ENCODE data around the gene LRRC26. TPM values are rescaled to one million over a fixed set of nuclear protein-coding genes. Genes with fewer than 3 reads are reported as not detected.

LRRC26 gene
- polyA plus RNA-seq, 3 donors, result 0.40 to 0.47 TPM; not detected in 1

GRCh38 chr9:137188086-137188489, 18.2 kb upstream of the LRRC26 start:
- WGBS, 3 donors, result 0 to 1% (median 0%) methylated on average over 30 to 31 of the region's 31 CpGs
- peak overlapping the region; percentile 62 for H3K27ac ChIP-seq (ENCODE audit: low read depth, low read length)

- 74 to 84% (median 78%) methylated on average over 15 of the region's 15 CpGs for WGBS, 3 donors
- H3K27ac ChIP-seq (ENCODE audit: low read depth, low read length), result no peak overlapping the region
These were observed 17.5 kb upstream of the LRRC26 start for GRCh38 chr9:137187386-137187785.

- 48 to 83% (median 77%) methylated on average over 6 of the region's 6 CpGs for WGBS, 3 donors
- H3K27ac ChIP-seq (ENCODE audit: low read depth, low read length), result no peak overlapping the region
These were observed 16.5 kb upstream of the LRRC26 start for GRCh38 chr9:137186385-137186784.

- 92 to 93% (median 93%) methylated on average over 19 of the region's 19 CpGs for WGBS, 3 donors
- no peak overlapping the region for H3K27ac ChIP-seq (ENCODE audit: low read depth, low read length)
These were observed 16.1 kb upstream of the LRRC26 start for GRCh38 chr9:137185921-137186320.

- WGBS, 3 donors, result 93% methylated on average over 46 to 48 of the region's 48 CpGs
- H3K27ac ChIP-seq (ENCODE audit: low read depth, low read length), result no peak overlapping the region
These were observed 15.2 kb upstream of the LRRC26 start for GRCh38 chr9:137184881-137185660.

GRCh38 chr9:137183980-137184595, 14.2 kb upstream of the LRRC26 start:
- H3K27ac ChIP-seq (ENCODE audit: low read depth, low read length), result no peak overlapping the region
- 91 to 94% (median 93%) methylated on average over 27 of the region's 27 CpGs for WGBS, 3 donors

GRCh38 chr9:137182836-137183235, 13.0 kb upstream of the LRRC26 start:
- H3K27ac ChIP-seq (ENCODE audit: low read depth, low read length), result no peak overlapping the region
- WGBS, 3 donors, result 88 to 92% (median 91%) methylated on average over 14 to 17 of the region's 17 CpGs

GRCh38 chr9:137181680-137182079, 11.8 kb upstream of the LRRC26 start:
- H3K27ac ChIP-seq (ENCODE audit: low read depth, low read length), result no peak overlapping the region
- WGBS, 3 donors, result 95 to 96% (median 95%) methylated on average over 22 of the region's 22 CpGs

- no peak overlapping the region for H3K27ac ChIP-seq (ENCODE audit: low read depth, low read length)
- WGBS, 3 donors, result 93 to 95% (median 94%) methylated on average over 20 of the region's 20 CpGs
These were observed 10.6 kb upstream of the LRRC26 start for GRCh38 chr9:137180491-137180890.

GRCh38 chr9:137179761-137180160, 9.9 kb upstream of the LRRC26 start:
- 91 to 97% (median 93%) methylated on average over 17 of the region's 17 CpGs for WGBS, 3 donors
- H3K27ac ChIP-seq (ENCODE audit: low read depth, low read length), result no peak overlapping the region

GRCh38 chr9:137178939-137179630, 9.2 kb upstream of the LRRC26 start:
- no peak overlapping the region for H3K27ac ChIP-seq (ENCODE audit: low read depth, low read length)
- 91 to 92% (median 91%) methylated on average over 19 of the region's 19 CpGs for WGBS, 3 donors

- WGBS, 3 donors, result 82 to 87% (median 82%) methylated on average over 22 to 23 of the region's 23 CpGs
- H3K27ac ChIP-seq (ENCODE audit: low read depth, low read length), result no peak overlapping the region
These were observed 8.5 kb upstream of the LRRC26 start for GRCh38 chr9:137178201-137178938.

GRCh38 chr9:137176302-137177182, 6.7 kb upstream of the LRRC26 start:
- H3K27ac ChIP-seq (ENCODE audit: low read depth, low read length), result no peak overlapping the region
- 57 to 61% (median 57%) methylated on average over 17 of the region's 17 CpGs for WGBS, 3 donors

- WGBS, 3 donors, result 39 to 53% (median 52%) methylated on average over 33 of the region's 33 CpGs
- H3K27ac ChIP-seq (ENCODE audit: low read depth, low read length), result no peak overlapping the region
These were observed 5.6 kb upstream of the LRRC26 start for GRCh38 chr9:137175345-137175961.

GRCh38 chr9:137174722-137175293, 5.0 kb upstream of the LRRC26 start:
- H3K27ac ChIP-seq (ENCODE audit: low read depth, low read length), result no peak overlapping the region
- WGBS, 3 donors, result 48 to 57% (median 50%) methylated on average over 24 to 34 of the region's 34 CpGs

GRCh38 chr9:137173796-137174664, 4.2 kb upstream of the LRRC26 start:
- H3K27ac ChIP-seq (ENCODE audit: low read depth, low read length), result no peak overlapping the region
- 74 to 89% (median 83%) methylated on average over 45 of the region's 45 CpGs for WGBS, 3 donors
